Measurements from ENCODE around the gene FRMPD1.

Gene FRMPD1

GRCh38 chr9:37635808-37636207 is 14.9 kb upstream of the FRMPD1 start:
- DNase-seq (ENCODE audit: low read depth): no peak

DNA sequence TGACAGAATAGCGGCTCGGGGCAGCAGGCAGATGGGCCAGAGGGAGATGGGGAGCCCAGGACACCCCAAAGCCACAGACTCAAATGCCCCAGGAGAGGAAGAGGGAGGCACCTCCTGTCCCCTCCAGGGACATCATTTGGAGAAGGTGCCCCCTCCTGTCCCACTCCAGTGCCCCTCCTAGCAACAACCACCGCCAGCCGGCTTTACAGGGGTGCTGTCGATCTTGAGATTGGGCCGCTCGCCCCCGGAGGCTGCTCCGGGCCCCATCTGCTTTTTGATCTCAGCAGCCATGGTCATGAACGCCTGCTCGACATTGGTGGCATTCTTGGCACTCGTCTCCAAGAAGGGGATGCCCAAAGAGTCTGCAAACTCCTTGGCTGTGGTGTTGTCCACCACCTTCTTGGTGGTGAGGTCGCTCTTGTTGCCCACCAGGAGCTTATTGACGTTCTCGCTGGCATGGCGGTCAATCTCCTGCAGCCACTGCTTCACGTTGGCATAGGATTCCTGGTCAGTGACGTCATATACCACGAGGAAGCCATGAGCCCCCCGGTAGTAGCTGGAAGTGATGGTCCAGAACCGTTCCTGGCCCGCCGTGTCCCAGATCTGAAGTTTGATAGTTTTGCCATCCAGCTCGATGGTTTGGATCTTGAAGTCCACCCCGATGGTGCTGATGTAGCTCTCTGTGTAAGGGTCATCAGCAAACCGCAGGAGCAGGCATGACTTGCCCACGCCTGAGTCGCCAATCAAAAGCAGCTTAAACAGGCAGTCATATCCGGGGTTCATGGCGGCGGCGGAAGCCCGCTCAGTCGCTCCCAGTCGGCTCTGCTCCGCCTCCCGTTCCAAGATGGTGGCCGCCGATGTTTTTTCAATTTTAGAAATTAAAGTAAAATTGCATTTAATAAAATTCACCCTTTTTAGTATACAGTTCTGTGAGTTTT is 14.0 kb upstream of the FRMPD1 start:
- no peak for DNase-seq (ENCODE audit: low read depth)

DNA sequence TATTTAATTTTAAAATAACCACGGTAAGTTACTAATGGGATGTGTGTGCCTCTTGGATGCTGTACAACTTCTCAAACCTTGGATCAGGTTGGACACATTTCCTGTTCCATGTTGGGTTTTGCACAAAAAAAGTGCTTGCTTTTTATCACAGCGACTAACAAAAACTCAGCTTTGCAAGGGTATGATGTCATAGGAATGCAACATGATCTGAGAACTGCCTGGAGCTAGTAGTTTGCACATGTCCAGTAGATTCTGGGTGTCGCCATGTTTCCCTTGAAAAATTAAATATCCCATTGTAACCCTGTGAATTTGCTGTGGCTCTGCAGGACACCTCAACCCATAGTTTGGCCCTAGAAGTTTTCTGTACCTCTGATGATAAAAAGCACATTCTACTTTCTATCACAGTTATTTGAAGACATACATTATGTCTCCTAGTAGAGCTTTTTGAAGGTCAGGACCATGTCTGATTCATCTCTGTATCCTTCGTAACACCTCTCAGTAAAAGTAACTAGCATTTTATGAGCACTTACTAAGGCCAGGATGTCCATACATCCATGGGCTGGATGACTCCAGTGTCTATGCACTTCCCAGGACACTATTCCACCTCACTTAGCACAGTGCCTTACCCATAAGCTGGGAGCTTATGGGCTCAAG is 11.5 kb upstream of the FRMPD1 start:
- DNase-seq (ENCODE audit: low read depth): no peak

DNA sequence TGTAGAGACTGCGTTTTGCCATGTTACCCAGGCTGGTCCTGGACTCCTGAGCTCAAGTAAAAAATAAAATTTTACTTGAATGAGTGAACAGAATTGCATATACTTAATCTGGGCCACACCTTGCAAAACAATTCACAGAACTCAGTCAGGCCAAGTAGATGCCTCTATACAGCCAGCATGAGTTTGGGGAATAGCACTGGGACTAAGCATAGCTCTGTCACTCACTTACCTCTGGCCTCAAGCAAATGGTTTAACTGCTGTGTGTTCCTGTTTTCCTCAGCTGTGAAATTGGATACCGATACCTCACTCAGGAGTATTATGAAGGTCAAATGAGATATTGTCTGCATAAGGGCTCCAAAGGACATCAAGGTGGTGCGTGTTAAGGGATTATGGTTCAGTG is 10.9 kb upstream of the FRMPD1 start:
- no peak for DNase-seq (ENCODE audit: low read depth)

DNA sequence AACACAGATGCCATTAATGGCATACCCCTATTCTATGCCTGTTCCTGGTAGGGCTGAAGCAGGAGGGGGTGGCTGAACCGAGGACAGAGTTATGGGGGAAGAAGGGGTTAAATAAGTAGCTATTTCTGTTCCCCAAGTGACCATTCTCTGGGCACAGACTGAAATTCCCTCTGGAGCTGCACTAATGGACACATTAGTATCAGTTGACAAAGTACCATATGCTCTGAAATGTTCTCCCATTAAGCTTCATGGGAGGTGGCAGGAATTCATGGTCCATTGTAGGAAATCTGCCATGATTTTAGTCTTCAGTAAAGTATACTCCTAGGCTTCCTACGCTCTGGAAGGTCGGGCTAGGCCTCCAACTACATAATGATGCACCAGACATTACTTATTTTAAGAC is 10.5 kb upstream of the FRMPD1 start:
- DNase-seq (ENCODE audit: low read depth): no peak

DNA sequence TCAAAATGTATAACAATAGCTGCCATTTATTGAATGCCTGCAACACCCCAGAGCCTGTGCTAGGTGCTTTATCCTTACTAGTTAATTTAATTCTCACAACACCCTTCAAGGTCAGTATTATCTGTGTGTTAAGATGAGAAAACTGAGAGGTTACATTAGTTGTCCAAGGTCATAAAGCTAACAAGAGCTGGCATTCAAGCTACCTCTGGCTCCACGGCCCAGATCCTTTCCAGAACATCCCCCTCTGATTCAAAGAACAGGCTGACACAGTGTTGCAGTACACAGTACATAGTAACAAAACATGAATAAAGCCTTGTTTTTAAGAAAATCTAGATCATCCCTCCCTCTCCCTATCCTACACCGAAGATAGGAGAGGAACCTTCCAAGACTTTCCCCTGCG is 9.4 kb upstream of the FRMPD1 start:
- no peak for DNase-seq (ENCODE audit: low read depth)

GRCh38 chr9:37643214-37643613 is 7.5 kb upstream of the FRMPD1 start:
- DNase-seq (ENCODE audit: low read depth): no peak

DNA sequence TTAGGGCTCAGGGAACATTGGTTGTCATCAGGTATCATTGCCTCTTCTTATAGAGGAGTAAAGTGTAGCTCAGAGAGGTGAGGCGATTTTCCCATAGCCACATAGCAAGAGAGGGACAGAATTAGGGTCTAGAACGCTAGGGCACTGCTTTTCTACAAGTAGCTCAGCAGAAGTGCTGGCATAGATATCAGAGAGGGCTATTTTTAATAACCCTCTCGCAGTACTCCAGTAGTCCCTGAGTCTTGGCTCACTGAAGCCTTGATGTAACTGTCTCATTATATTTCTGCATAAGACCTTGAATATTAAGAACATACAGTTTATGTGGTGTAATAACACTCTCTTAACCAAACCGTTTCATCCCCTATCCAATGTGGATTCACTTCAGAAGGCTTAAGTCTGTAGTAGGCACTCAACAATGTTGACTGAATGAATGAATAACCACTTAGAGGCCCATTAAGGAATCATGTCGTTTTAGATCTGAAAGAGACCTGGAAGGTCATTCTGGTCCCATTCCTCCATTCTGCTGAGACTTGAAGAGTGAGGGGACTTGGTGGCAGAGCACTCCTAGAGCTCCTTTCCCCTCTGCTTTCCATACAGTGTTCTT is 4.7 kb upstream of the FRMPD1 start:
- DNase-seq (ENCODE audit: low read depth): no peak

- DNase-seq (ENCODE audit: low read depth): no peak
Measured at GRCh38 chr9:37650299-37650872, 368 bp upstream of the FRMPD1 start.

DNA sequence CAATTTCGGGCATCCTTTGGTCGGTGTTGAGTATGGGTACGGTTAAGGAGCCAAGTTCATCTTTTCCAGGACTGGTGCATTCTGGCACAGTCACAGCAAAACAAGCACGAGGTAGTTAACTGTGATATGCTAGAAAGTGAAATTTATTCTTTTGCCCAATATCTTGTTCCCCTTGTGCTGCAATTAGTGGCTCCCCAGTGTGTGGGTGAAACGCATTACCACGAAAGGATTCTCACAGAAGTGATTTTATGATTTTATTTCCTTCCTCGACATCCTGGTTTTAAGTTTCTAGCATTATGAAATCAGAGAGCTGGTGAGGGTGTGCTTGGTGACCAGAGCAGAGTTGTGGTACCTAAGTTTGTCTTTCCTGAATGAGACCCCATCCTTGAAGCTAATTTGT is 1.5 kb downstream of the FRMPD1 start:
- DNase-seq (ENCODE audit: low read depth): no peak

- DNase-seq (ENCODE audit: low read depth): no peak
Measured at GRCh38 chr9:37653385-37653784, 2.6 kb downstream of the FRMPD1 start.

- DNase-seq (ENCODE audit: low read depth): no peak
Measured at GRCh38 chr9:37656936-37657335, 6.2 kb downstream of the FRMPD1 start.

GRCh38 chr9:37660691-37661090 is 9.9 kb downstream of the FRMPD1 start:
- DNase-seq (ENCODE audit: low read depth): no peak

DNA sequence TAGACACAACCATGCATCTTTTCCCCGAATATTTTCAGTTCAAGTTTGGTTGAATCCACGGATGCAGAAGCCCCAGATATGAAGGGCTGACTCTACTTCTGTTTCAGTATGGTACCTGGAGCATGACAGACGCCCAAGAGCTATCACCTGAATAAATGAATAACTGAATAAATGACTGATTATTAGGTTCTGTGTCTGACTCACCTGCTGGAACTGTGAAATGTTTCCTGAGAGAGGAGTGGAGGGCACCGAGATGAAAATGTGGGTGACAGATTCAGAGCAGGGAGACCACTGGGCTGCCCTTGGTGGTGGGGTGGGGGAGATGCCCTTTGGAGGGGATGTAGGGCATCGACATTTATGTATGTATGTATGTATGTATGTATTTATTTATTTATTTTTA is 13.2 kb downstream of the FRMPD1 start:
- no peak for DNase-seq (ENCODE audit: low read depth)

DNA sequence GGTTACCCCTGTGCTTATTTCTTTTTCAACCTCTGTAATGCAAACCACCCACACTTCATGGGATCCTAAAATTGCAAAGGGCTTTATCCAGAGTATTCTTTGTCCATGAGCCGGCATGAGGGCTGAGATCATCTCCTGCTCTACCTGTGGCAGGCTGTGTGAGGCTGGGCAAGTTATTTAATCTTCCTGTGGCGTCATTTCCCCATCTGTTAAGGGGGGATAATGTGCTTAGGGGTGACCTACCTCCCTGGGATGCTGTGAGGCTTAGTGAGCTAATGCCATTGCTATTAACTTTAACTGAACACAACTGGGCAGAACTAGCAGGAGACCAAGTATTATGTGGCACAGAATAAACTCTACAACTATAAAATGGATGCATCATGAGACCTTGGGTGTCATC is 17.0 kb downstream of the FRMPD1 start:
- no peak for DNase-seq (ENCODE audit: low read depth)

GRCh38 chr9:37668116-37668601 is 17.4 kb downstream of the FRMPD1 start:
- no peak for DNase-seq (ENCODE audit: low read depth)

DNA sequence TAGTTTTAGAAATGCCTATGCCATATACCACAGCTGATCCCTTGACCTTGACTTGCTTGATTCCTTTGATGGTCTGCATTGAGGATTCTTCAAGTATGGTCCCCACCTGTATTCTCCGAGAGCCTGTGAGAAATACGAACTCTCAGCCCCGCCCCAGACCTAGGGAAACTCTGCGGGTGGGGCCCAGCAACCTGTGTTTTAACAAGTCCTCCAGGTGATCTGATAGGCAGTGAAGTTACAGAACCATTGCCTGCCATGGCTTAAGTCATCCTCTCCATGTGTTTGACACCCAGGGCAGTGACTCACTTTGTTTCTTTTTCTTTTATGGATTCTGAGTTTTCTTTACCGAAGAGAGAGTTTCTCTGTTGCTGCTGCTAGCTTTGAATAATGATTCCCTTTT is 18.5 kb downstream of the FRMPD1 start:
- no peak for DNase-seq (ENCODE audit: low read depth)

DNA sequence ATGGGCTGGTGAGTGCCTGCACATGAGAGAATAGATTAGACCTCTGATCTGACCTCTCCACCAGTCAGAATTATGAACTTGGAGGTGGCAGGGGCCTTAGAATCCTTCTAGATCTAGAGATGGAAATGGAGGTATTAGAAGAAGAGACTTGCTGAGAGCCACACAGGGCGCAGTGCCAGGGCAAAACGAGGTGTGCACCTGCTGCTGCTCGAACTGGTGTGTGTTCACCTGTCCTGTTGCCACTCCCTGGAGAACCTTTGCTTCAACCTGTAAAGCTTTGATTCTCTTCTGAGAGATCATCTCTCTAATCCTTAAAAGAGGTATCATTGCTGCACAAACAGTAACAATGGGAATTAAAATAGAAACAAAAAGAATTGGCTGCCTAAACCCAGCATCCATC is 24.9 kb downstream of the FRMPD1 start:
- DNase-seq (ENCODE audit: low read depth): no peak

DNA sequence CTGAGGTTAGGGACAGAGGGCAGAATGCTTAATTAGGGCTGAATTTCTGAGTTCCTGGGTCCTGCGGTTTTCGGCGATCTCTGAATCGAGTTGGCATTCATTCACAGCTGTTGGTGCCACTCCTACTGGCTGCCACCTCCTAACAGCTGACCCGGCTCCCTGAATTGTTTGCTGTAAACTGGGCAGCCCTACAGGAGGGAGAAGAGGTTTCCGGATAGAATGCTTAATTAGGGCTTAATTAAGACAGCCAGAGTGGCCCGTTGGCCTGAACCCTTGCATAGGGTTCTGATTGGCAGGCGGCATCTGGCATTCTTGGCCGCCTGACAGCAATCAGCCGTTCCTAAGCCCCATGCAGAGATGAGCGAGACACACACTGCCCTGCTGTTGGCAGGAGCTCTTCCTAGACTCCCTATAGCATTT is 25.7 kb downstream of the FRMPD1 start:
- no peak for DNase-seq (ENCODE audit: low read depth)

- DNase-seq (ENCODE audit: low read depth): no peak
Measured at GRCh38 chr9:37677435-37677834, 26.7 kb downstream of the FRMPD1 start.

DNA sequence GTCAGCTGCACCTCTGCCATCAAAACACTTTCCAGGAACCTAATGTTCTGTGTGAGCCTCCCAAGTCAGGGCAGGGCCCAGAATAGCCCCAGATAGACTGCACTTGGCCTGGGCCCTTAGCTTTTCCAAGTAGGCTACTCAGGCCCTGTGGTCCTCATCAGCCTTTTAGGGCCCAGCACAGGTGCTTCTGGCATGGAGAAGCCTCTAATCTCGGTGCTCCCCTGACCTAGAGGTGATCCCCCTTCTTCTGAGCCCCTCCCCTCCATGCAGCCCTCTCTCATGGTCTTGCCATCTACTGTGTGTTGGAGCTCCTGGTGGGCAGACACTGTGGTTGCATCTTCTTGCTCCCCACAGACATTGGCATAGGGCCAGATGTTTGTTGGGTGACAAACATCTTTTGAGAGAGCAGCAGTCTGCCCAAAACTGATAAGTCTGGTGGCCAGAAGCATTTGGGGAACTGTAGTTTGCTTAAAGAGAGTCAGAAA is 28.1 kb downstream of the FRMPD1 start:
- no peak for DNase-seq (ENCODE audit: low read depth)

DNA sequence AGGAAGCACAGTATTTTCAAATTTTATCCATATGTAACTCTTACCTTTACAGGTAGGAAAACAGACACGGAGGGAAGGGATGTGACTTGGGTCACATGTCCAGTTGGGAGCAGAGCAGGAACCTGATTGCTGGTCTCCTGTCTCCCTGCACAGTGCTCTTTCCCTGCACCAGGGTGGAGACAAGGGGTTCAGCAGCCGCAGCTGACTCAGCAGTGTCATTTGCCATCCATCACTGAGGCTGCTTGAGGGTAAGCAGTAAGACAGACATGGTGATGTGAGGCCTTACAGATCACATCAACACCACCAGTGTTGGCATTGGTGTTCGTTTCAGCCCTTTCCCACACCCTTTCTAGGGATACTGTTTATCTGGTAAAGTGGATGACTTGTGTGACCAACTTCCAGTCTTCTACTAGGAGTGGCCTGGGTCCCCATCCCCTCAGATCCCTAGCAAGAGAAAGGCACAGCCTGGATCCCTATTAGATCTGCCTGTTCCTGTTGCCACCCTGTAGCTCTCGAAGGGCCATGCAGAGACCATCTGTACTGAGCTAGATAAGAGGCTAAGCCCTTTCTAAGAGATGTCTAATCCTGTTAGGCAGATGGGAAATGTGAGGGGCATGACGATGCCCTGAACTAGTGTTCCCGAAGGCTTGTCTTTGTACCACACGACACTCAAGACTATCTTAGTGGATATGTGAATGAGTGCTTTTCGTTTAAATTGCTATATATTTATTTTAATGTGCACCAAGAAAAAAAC is 29.1 kb downstream of the FRMPD1 start:
- no peak for DNase-seq (ENCODE audit: low read depth)

Measured in stimulated activated CD8-positive, alpha-beta memory T cell treated with anti-CD3 and anti-CD28 coated beads, Interleukin-12 subunit alpha, Interleukin-12 subunit beta, amount 100 ng/mL, for 1 hour (primary cell).